ENCODE results near the gene HOXC4. TPM values are rescaled to one million over a fixed set of nuclear protein-coding genes. Genes with fewer than 3 reads are reported as not detected.
A peak's percentile ranks its signal among the peaks of the same experiment; 100 is the strongest.
"Not testable (repeated sequence)": the region's sequence is repeated elsewhere in the genome, so short reads cannot be mapped to it uniquely, and the experiment has no call there.

The HOXC4 gene
- total RNA-seq, 1 donor from 2014 or later = 0.21 TPM

GRCh38 chr12:54041097-54041690 lies 12.4 kb upstream of the HOXC4 start:
- DNase-seq = no peak

- not testable (repeated sequence) for DNase-seq
Measured at GRCh38 chr12:54042033-54042432, 11.6 kb upstream of the HOXC4 start.

GRCh38 chr12:54042970-54043853 lies 10.4 kb upstream of the HOXC4 start:
- DNase-seq = peak; percentile 44

- no peak for DNase-seq
Measured at GRCh38 chr12:54044425-54045103, 9.1 kb upstream of the HOXC4 start.

GRCh38 chr12:54045401-54045800 lies 8.2 kb upstream of the HOXC4 start:
- DNase-seq = no peak

GRCh38 chr12:54045868-54046521 lies 7.6 kb upstream of the HOXC4 start:
- no peak for DNase-seq

- DNase-seq = no peak
Measured at GRCh38 chr12:54046809-54047159, 6.9 kb upstream of the HOXC4 start.

- DNase-seq = no peak
Measured at GRCh38 chr12:54047160-54047963, 6.3 kb upstream of the HOXC4 start.

GRCh38 chr12:54047964-54048303 lies 5.7 kb upstream of the HOXC4 start:
- no peak for DNase-seq

GRCh38 chr12:54048406-54049093 lies 5.1 kb upstream of the HOXC4 start:
- DNase-seq = no peak

- DNase-seq = no peak
Measured at GRCh38 chr12:54049108-54049507, 4.5 kb upstream of the HOXC4 start.

GRCh38 chr12:54050482-54050810 lies 3.2 kb upstream of the HOXC4 start:
- DNase-seq = no peak

GRCh38 chr12:54051026-54051842 lies 2.4 kb upstream of the HOXC4 start:
- DNase-seq = no peak

GRCh38 chr12:54051874-54052437 lies 1.7 kb upstream of the HOXC4 start:
- DNase-seq = no peak

GRCh38 chr12:54052438-54053002 lies 1.1 kb upstream of the HOXC4 start:
- no peak for DNase-seq

- no peak for DNase-seq
Measured at GRCh38 chr12:54053003-54053750, 458 bp upstream of the HOXC4 start.

- DNase-seq = no peak
Measured at GRCh38 chr12:54054742-54055194, 1.1 kb downstream of the HOXC4 start.

GRCh38 chr12:54055552-54055951 lies 1.9 kb downstream of the HOXC4 start:
- no peak for DNase-seq

- DNase-seq = no peak
Measured at GRCh38 chr12:54056110-54056509, 2.5 kb downstream of the HOXC4 start.
